Rectal smooth muscle tissue (tissue), 1 donor: Measurements from ENCODE around the gene CD74.

Experiments
- H3K27ac ChIP-seq: one replicate; pipeline ENCODE4 v1.7.0; 2013; ENCODE audit warnings: low read depth, low read length, inconsistent platforms
- H3K27me3 ChIP-seq: one replicate; pipeline ENCODE4 v1.7.0; 2013; ENCODE audit warnings: low read length; ENCODE audit not compliant: control insufficient read depth, insufficient read depth
- H3K36me3 ChIP-seq: one replicate; pipeline ENCODE4 v1.7.0; 2013; ENCODE audit warnings: low read length; ENCODE audit not compliant: control insufficient read depth, insufficient read depth
- H3K4me1 ChIP-seq: one replicate; pipeline ENCODE4 v1.7.0; 2013; ENCODE audit warnings: low read length; ENCODE audit not compliant: control insufficient read depth, insufficient read depth
- H3K4me3 ChIP-seq: one replicate; pipeline ENCODE4 v1.7.0; 2013; ENCODE audit warnings: low read length
- H3K9ac ChIP-seq: one replicate; pipeline ENCODE4 v1.7.0; 2013; ENCODE audit warnings: low read length

CD74 gene

GRCh38 chr5:150404121-150404520, 8.6 kb downstream of the CD74 start:
- H3K27ac ChIP-seq: no peak overlapping the region
- no peak overlapping the region for H3K4me3 ChIP-seq
- H3K27me3 ChIP-seq: no peaks in the 10 kb centered on the region
- H3K36me3 ChIP-seq: peaks cover 27% of the 10 kb centered on the region
- no peaks in the 10 kb centered on the region for H3K4me1 ChIP-seq
- no peak overlapping the region for H3K9ac ChIP-seq

- Histone ChIP-seq H3K9ac (no peak overlapping the region), H3K27ac (no peak overlapping the region), H3K4me1 (no peaks in the 10 kb centered on the region), H3K36me3 (peaks cover 31% of the 10 kb centered on the region), H3K4me3 (no peak overlapping the region), H3K27me3 (no peaks in the 10 kb centered on the region)
Observed at GRCh38 chr5:150402901-150403342, 9.8 kb downstream of the CD74 start.

GRCh38 chr5:150402229-150402773, 10.4 kb downstream of the CD74 start:
- Histone ChIP-seq H3K27ac (no peak overlapping the region), H3K27me3 (no peaks in the 10 kb centered on the region), H3K36me3 (peaks cover 32% of the 10 kb centered on the region), H3K4me1 (no peaks in the 10 kb centered on the region), H3K9ac (no peak overlapping the region), H3K4me3 (no peak overlapping the region)

GRCh38 chr5:150401376-150402228, 11.1 kb downstream of the CD74 start:
- Histone ChIP-seq H3K4me1 (no peaks in the 10 kb centered on the region), H3K9ac (no peak overlapping the region), H3K36me3 (peaks cover 32% of the 10 kb centered on the region), H3K27ac (no peak overlapping the region), H3K27me3 (no peaks in the 10 kb centered on the region), H3K4me3 (no peak overlapping the region)

- Histone ChIP-seq H3K27ac (no peak overlapping the region), H3K9ac (no peak overlapping the region), H3K4me3 (no peak overlapping the region), H3K4me1 (no peaks in the 10 kb centered on the region), H3K27me3 (no peaks in the 10 kb centered on the region), H3K36me3 (peaks cover 33% of the 10 kb centered on the region)
Observed at GRCh38 chr5:150401076-150401375, 11.7 kb downstream of the CD74 start.

- no peaks in the 10 kb centered on the region for H3K4me1 ChIP-seq
- no peak overlapping the region for H3K4me3 ChIP-seq
- H3K9ac ChIP-seq: no peak overlapping the region
- H3K27me3 ChIP-seq: no peaks in the 10 kb centered on the region
- no peak overlapping the region for H3K27ac ChIP-seq
- peaks cover 33% of the 10 kb centered on the region for H3K36me3 ChIP-seq
Observed at GRCh38 chr5:150400316-150401075, 12.2 kb downstream of the CD74 start.

GRCh38 chr5:150399524-150400211, 13.0 kb downstream of the CD74 start:
- Histone ChIP-seq H3K27me3 (no peaks in the 10 kb centered on the region), H3K36me3 (peaks cover 34% of the 10 kb centered on the region), H3K4me1 (no peaks in the 10 kb centered on the region), H3K27ac (no peak overlapping the region), H3K9ac (no peak overlapping the region), H3K4me3 (no peak overlapping the region)

- H3K9ac ChIP-seq: no peak overlapping the region
- peaks cover 37% of the 10 kb centered on the region for H3K36me3 ChIP-seq
- no peaks in the 10 kb centered on the region for H3K27me3 ChIP-seq
- no peak overlapping the region for H3K27ac ChIP-seq
- no peaks in the 10 kb centered on the region for H3K4me1 ChIP-seq
- no peak overlapping the region for H3K4me3 ChIP-seq
Observed at GRCh38 chr5:150398722-150399523, 13.8 kb downstream of the CD74 start.

GRCh38 chr5:150397782-150398721, 14.7 kb downstream of the CD74 start:
- no peak overlapping the region for H3K27ac ChIP-seq
- peaks cover 42% of the 10 kb centered on the region for H3K36me3 ChIP-seq
- no peaks in the 10 kb centered on the region for H3K27me3 ChIP-seq
- H3K4me3 ChIP-seq: no peak overlapping the region
- no peaks in the 10 kb centered on the region for H3K4me1 ChIP-seq
- no peak overlapping the region for H3K9ac ChIP-seq

GRCh38 chr5:150397146-150397781, 15.4 kb downstream of the CD74 start:
- H3K27me3 ChIP-seq: no peaks in the 10 kb centered on the region
- peaks cover 40% of the 10 kb centered on the region for H3K36me3 ChIP-seq
- H3K27ac ChIP-seq: no peak overlapping the region
- no peak overlapping the region for H3K9ac ChIP-seq
- H3K4me1 ChIP-seq: no peaks in the 10 kb centered on the region
- H3K4me3 ChIP-seq: no peak overlapping the region

GRCh38 chr5:150396267-150396666, 16.4 kb downstream of the CD74 start:
- H3K27me3 ChIP-seq: no peaks in the 10 kb centered on the region
- H3K36me3 ChIP-seq: peaks cover 49% of the 10 kb centered on the region
- H3K4me1 ChIP-seq: no peaks in the 10 kb centered on the region
- H3K4me3 ChIP-seq: no peak overlapping the region
- no peak overlapping the region for H3K27ac ChIP-seq
- H3K9ac ChIP-seq: no peak overlapping the region
